Measurements from ENCODE around the gene PLCL2.

DNA sequence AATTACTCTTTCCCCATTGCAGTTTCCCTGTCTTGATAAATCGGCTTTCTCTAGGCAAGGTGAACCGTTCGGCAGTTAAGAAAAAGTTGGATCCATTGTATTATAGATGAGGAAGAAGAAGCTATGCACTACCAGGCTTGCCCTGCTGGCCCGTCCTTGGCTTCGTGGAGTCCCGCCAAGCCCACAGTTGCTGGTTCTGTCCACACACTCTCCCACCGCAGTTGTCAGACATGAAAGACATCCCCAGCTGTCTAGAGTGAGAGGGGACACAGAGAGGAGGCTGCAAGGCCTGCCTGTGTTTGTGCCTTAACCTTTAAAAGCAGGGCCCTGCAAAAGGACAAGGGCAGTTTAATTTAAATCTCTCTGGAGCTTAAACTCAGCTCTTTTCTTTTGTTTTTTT lies 47.2 kb upstream of the PLCL2 start:
- no peak for TF ChIP-seq POLR2AphosphoS5 (IDR thresholded peaks at IDR 0.05; ENCODE audit: low read depth, low read length)
- TF ChIP-seq TAF1 (IDR thresholded peaks at IDR 0.05; ENCODE audit: borderline replicate concordance, low read depth, low read length) = no peak
- TF ChIP-seq POLR2A (IDR thresholded peaks at IDR 0.05; ENCODE audit: low read depth, low read length) = no peak
